ENCODE measurements around the gene BUD31. TPM values are rescaled to one million over a fixed set of nuclear protein-coding genes. Genes with fewer than 3 reads are reported as not detected.
"Not testable (repeated sequence)": the region's sequence is repeated elsewhere in the genome, so short reads cannot be mapped to it uniquely, and the experiment has no call there.

BUD31 gene
- total RNA-seq, 4 donors from 2014 or later, result 55.9 to 87.3 (median 75.8) TPM

- Histone ChIP-seq H3K9me3 (no peaks in the 10 kb centered on the region), H3K4me1 (no peaks in the 10 kb centered on the region), H3K27me3 (no peaks in the 10 kb centered on the region), H3K27ac (no peak overlapping the region), H3K36me3 (peaks cover 0 to 91% (median 18%) of the 10 kb centered on the region in 3 donors), H3K4me3 (no peak overlapping the region)
- DNase-seq (ENCODE audit: low spot score in 2 of 2), result no peak
- WGBS, 2 donors, result 91 to 92% methylated on average over 14 to 20 of the region's 24 CpGs
- no peak for TF ChIP-seq EP300 (IDR thresholded peaks at IDR 0.05)
- no peak for TF ChIP-seq POLR2A (IDR thresholded peaks at IDR 0.05)
Measured at GRCh38 chr7:99424932-99425730, 16.4 kb downstream of the BUD31 start.

- peaks cover 0 to 92% (median 24%) of the 10 kb centered on the region in 3 donors for H3K36me3 ChIP-seq
Measured at GRCh38 chr7:99428972-99429566, 20.3 kb downstream of the BUD31 start.

GRCh38 chr7:99429756-99430155, 21.0 kb downstream of the BUD31 start:
- H3K4me3 ChIP-seq, result no peak overlapping the region
- H3K27ac ChIP-seq, result no peak overlapping the region
- WGBS, 2 donors, result 82 to 90% methylated on average over 3 to 8 of the region's 8 CpGs
- H3K36me3 ChIP-seq, result peaks cover 0 to 92% (median 21%) of the 10 kb centered on the region in 3 donors
- no peak for TF ChIP-seq CTCF (IDR thresholded peaks at IDR 0.05)
- TF ChIP-seq EP300 (IDR thresholded peaks at IDR 0.05), result no peak
- TF ChIP-seq POLR2A (IDR thresholded peaks at IDR 0.05), result no peak
- H3K27me3 ChIP-seq, result no peaks in the 10 kb centered on the region
- H3K4me1 ChIP-seq, result no peaks in the 10 kb centered on the region
- no peak for DNase-seq (ENCODE audit: low spot score in 2 of 2)
- H3K9me3 ChIP-seq, result no peaks in the 10 kb centered on the region

More at GRCh38 chr7:99428972-99429566, 20.3 kb downstream of the BUD31 start:
- no peaks in the 10 kb centered on the region for H3K27me3 ChIP-seq
- no peak overlapping the region for H3K4me3 ChIP-seq
- no peaks in the 10 kb centered on the region for H3K9me3 ChIP-seq
- no peak for TF ChIP-seq CTCF (IDR thresholded peaks at IDR 0.05)
- TF ChIP-seq EP300 (IDR thresholded peaks at IDR 0.05), result no peak
- TF ChIP-seq POLR2A (IDR thresholded peaks at IDR 0.05), result no peak
- DNase-seq (ENCODE audit: low spot score in 2 of 2), result no peak
- 85 to 87% methylated on average over 10 of the region's 10 CpGs for WGBS, 2 donors
- H3K27ac ChIP-seq, result no peak overlapping the region
- H3K4me1 ChIP-seq, result no peaks in the 10 kb centered on the region

- not testable (repeated sequence) for H3K27me3 ChIP-seq; DNase-seq (ENCODE audit: low spot score in 2 of 2); H3K27ac ChIP-seq; H3K4me1 ChIP-seq; H3K9me3 ChIP-seq; H3K4me3 ChIP-seq
- WGBS, 2 donors, result 86 to 92% methylated on average over 13 of the region's 13 CpGs
- H3K36me3 ChIP-seq, result peaks cover 0 to 83% (median 15%) of the 10 kb centered on the region in 3 donors
Measured at GRCh38 chr7:99431756-99432540, 23.2 kb downstream of the BUD31 start.

- Histone ChIP-seq H3K27ac (no peak overlapping the region), H3K4me1 (peaks cover 0 to 18% (median 6%) of the 10 kb centered on the region in 4 donors), H3K36me3 (peaks cover 0 to 77% (median 15%) of the 10 kb centered on the region in 3 donors), H3K9me3 (no peaks in the 10 kb centered on the region), H3K27me3 (no peaks in the 10 kb centered on the region), H3K4me3 (no peak overlapping the region)
- WGBS, 2 donors, result 93 to 95% methylated on average over 3 to 9 of the region's 9 CpGs
- DNase-seq (ENCODE audit: low spot score in 2 of 2), result no peak
- TF ChIP-seq CTCF (IDR thresholded peaks at IDR 0.05) (no peak), POLR2A (IDR thresholded peaks at IDR 0.05) (no peak), EP300 (IDR thresholded peaks at IDR 0.05) (no peak)
Measured at GRCh38 chr7:99433158-99433557, 24.4 kb downstream of the BUD31 start.
